OCI-LY3 (cell line): ENCODE results near the gene BACE2.

Experiments
- EZH2phosphoT487 ChIP-seq: fragments of 200-600 bp; shearing (Covaris generic); IDR thresholded peaks from 2 replicates; pipeline ENCODE4 v1.6.1; 2018; ENCODE audit warnings: antibody characterized with exemption, mixed run types, low read depth
- TF ChIP-seq, protein P1 (sequence below): fragments of 200-600, 300-600 bp; sonication (generic); IDR thresholded peaks from 2 replicates; pipeline ENCODE4 v1.5.1; 2014; ENCODE audit warnings: antibody characterized with exemption, low read length, low read depth

DNA sequence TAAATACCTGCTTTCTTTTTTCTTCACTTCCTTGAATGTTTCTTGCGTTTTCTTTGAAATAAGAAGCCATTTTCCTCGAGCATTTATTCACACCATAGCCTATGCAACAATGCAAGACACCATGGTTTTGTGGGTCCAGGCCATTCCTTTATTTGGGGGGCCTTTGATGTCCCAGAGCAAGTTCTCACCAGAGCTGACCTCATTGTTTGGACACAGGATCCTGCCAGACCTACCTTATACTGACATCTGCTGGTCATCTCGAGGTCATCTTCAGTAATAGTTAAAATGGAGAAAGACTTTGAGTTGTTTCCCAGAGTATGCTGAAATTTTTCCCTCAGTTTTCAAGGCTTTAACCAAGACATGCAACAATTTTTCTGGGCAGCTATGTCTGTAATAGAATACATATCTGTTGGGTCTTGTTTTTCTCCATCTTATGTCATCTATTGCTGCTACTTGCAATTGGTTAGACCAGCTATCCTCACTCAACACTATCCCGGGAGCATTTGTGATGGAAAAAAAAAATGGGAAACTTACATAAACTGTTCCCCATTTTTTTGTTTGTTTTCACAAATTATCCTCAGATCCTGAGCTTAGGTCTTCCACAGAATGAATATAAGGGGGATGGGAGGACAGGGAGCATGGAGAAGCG is 34.0 kb upstream of the BACE2 start:
- TF ChIP-seq, protein P1, sequence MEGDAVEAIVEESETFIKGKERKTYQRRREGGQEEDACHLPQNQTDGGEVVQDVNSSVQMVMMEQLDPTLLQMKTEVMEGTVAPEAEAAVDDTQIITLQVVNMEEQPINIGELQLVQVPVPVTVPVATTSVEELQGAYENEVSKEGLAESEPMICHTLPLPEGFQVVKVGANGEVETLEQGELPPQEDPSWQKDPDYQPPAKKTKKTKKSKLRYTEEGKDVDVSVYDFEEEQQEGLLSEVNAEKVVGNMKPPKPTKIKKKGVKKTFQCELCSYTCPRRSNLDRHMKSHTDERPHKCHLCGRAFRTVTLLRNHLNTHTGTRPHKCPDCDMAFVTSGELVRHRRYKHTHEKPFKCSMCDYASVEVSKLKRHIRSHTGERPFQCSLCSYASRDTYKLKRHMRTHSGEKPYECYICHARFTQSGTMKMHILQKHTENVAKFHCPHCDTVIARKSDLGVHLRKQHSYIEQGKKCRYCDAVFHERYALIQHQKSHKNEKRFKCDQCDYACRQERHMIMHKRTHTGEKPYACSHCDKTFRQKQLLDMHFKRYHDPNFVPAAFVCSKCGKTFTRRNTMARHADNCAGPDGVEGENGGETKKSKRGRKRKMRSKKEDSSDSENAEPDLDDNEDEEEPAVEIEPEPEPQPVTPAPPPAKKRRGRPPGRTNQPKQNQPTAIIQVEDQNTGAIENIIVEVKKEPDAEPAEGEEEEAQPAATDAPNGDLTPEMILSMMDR = peak; percentile 53
- TF ChIP-seq EZH2phosphoT487 = no peak
